HEK293 (cell line): ENCODE data around the gene HSD17B7.

Experiments
- CTCF ChIA-PET: fragments of 350-600 bp; formaldehyde crosslinking; extraction: SDS; loops from one replicate; lab custom pipeline; 2021; ENCODE audit warnings: antibody characterized with exemption; lab: Yijun Ruan, JAX
- POLR2A ChIA-PET: fragments of 300-600 bp; formaldehyde crosslinking; extraction: SDS; loops from one replicate; lab custom pipeline; 2020; ENCODE audit warnings: antibody characterized with exemption, inconsistent platforms; lab: Yijun Ruan, JAX
- H3K27ac ChIP-seq: fragments of 200-500 bp; sonication (Bioruptor generic); 2 replicates; pipeline ENCODE4 v1.5.1; 2014; ENCODE audit warnings: low read depth, low read length, control low read depth, inconsistent platforms; ENCODE audit errors: extremely low read depth
- H3K36me3 ChIP-seq, 2 experiments: fragments of 200-500 bp in 1 of 2; sonication (Bioruptor generic) in 1 of 2; 1 replicate in 1 of 2; 2 replicates in 1 of 2; pipeline ENCODE4 v1.5.1; 2014 to 2017; ENCODE audit warnings: inconsistent platforms in 2 of 2, low read length in 2 of 2; ENCODE audit not compliant: control insufficient read depth in 2 of 2, insufficient read depth in 1 of 2
- H3K4me1 ChIP-seq: fragments of 200-500 bp; sonication (Bioruptor generic); 2 replicates; pipeline ENCODE4 v1.5.1; 2014; ENCODE audit warnings: mild to moderate bottlenecking, low read length, inconsistent platforms; ENCODE audit not compliant: control insufficient read depth, insufficient read depth
- H3K4me3 ChIP-seq: 2 replicates; pipeline ENCODE4 v1.5.1; 2011; ENCODE audit warnings: low read depth, mild to moderate bottlenecking, control low read depth, low read length, moderate library complexity
- H3K9me3 ChIP-seq: fragments of 200-500 bp; sonication (Bioruptor generic); 2 replicates; pipeline ENCODE4 v1.5.1; 2014; ENCODE audit warnings: low read depth, low read length, inconsistent platforms; ENCODE audit not compliant: control insufficient read depth, insufficient read depth
- MZF1 ChIP-seq: fragments of 450-650 bp; formaldehyde crosslinking; IDR thresholded peaks from 2 replicates; pipeline ENCODE4 v1.5.1; 2017; ENCODE audit warnings: missing biosample characterization, missing genetic modification characterization, borderline replicate concordance
- TRIM28 ChIP-seq: IDR thresholded peaks from 2 replicates; pipeline ENCODE4 v1.6.1; 2011; ENCODE audit warnings: low read length, control low read depth, borderline replicate concordance
- ZNF121 ChIP-seq: fragments of 450-650 bp; formaldehyde crosslinking; IDR thresholded peaks from 2 replicates; pipeline ENCODE4 v1.5.1; 2016; ENCODE audit warnings: missing biosample characterization, missing genetic modification characterization
- ZNF140 ChIP-seq: fragments of 450-650 bp; formaldehyde crosslinking; IDR thresholded peaks from 2 replicates; pipeline ENCODE4 v1.5.1; 2016; ENCODE audit warnings: missing biosample characterization, missing genetic modification characterization
- ZNF202 ChIP-seq: fragments of 450-650 bp; formaldehyde crosslinking; IDR thresholded peaks from 2 replicates; pipeline ENCODE4 v1.5.1; 2016; ENCODE audit warnings: missing biosample characterization, missing genetic modification characterization, borderline replicate concordance
- ZNF211 ChIP-seq: fragments of 450-650 bp; formaldehyde crosslinking; IDR thresholded peaks from 2 replicates; pipeline ENCODE4 v1.5.1; 2016; ENCODE audit warnings: low read depth, missing biosample characterization, missing genetic modification characterization
- ZNF266 ChIP-seq: fragments of 450-650 bp; formaldehyde crosslinking; IDR thresholded peaks from 2 replicates; pipeline ENCODE4 v1.5.1; 2016; ENCODE audit warnings: missing biosample characterization, missing genetic modification characterization, low read depth
- ZNF394 ChIP-seq: fragments of 450-650 bp; formaldehyde crosslinking; IDR thresholded peaks from 2 replicates; pipeline ENCODE4 v1.5.1; 2016; ENCODE audit warnings: missing biosample characterization, missing genetic modification characterization, mild to moderate bottlenecking, moderate library complexity, borderline replicate concordance
- ZNF623 ChIP-seq: fragments of 450-650 bp; formaldehyde crosslinking; IDR thresholded peaks from 2 replicates; pipeline ENCODE4 v1.5.1; 2016; ENCODE audit warnings: missing biosample characterization, missing genetic modification characterization
- ZNF654 ChIP-seq: fragments of 450-650 bp; formaldehyde crosslinking; IDR thresholded peaks from 2 replicates; pipeline ENCODE4 v1.5.1; 2016; ENCODE audit warnings: low read depth, missing biosample characterization, missing genetic modification characterization
- ZNF660 ChIP-seq: fragments of 450-650 bp; IDR thresholded peaks from 2 replicates; pipeline ENCODE4 v1.5.1; 2018; ENCODE audit warnings: missing biosample characterization, mild to moderate bottlenecking, missing genetic modification characterization
- TF ChIP-seq, protein P1 (sequence below): fragments of 450-650 bp; formaldehyde crosslinking; IDR thresholded peaks from 2 replicates; pipeline ENCODE4 v1.5.1; 2017; ENCODE audit warnings: missing biosample characterization, missing genetic modification characterization
- TF ChIP-seq, protein P2 (sequence below): fragments of 450-650 bp; formaldehyde crosslinking; IDR thresholded peaks from 2 replicates; pipeline ENCODE4 v1.5.1; 2016; ENCODE audit warnings: missing biosample characterization, missing genetic modification characterization
- TF ChIP-seq, protein P3 (sequence below): fragments of 450-650 bp; IDR thresholded peaks from 2 replicates; pipeline ENCODE4 v1.5.1; 2018; ENCODE audit warnings: missing biosample characterization, missing genetic modification characterization
- TF ChIP-seq, protein P4 (sequence below): fragments of 450-650 bp; formaldehyde crosslinking; IDR thresholded peaks from 2 replicates; pipeline ENCODE4 v1.5.1; 2016; ENCODE audit warnings: missing biosample characterization, missing genetic modification characterization

Gene HSD17B7

DNA sequence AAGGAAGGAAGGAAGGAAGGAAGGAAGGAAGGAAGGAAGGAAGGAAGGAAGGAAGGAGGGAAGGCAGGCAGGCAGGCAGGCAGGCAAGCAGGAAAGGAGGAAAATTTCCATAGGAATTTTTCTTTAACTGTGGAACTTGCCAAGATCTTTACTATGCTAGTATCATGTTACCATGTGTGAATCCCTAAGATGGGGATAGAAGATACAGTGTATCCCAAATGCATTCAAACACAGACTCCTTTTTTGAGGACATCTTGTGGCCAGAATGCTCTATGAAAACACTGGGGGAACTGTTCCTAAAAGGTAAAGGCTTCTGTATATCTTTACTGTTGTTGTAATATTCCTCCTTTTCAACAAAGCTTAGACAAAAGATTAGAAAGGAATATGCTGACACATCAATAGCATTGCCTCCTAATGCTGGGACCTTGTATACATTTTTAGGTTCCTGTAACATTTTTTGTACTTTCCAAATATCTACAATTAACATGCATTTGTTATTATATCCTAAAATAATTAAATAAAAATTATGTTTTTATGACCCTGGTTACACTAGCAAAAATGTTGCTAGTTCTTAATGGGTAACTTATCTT, 49.8 kb downstream of the HSD17B7 start:
- H3K9me3 ChIP-seq: no peaks in the 10 kb centered on the region
- TF ChIP-seq ZNF211 (no peak), MZF1 (tag by site-specific recombination) (peak; percentile 56; the same call in 1 of the 2 replicates)
- TF ChIP-seq, protein P1, sequence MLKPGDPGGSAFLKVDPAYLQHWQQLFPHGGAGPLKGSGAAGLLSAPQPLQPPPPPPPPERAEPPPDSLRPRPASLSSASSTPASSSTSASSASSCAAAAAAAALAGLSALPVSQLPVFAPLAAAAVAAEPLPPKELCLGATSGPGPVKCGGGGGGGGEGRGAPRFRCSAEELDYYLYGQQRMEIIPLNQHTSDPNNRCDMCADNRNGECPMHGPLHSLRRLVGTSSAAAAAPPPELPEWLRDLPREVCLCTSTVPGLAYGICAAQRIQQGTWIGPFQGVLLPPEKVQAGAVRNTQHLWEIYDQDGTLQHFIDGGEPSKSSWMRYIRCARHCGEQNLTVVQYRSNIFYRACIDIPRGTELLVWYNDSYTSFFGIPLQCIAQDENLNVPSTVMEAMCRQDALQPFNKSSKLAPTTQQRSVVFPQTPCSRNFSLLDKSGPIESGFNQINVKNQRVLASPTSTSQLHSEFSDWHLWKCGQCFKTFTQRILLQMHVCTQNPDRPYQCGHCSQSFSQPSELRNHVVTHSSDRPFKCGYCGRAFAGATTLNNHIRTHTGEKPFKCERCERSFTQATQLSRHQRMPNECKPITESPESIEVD (tag by site-specific recombination): no peak
- no peak overlapping the region for H3K27ac ChIP-seq
- CTCF ChIA-PET: interaction anchor here (1.4 kb wide), 1 partner anchor 228 kb away, joined by 3 read pairs; no protein-coding TSS in a partner anchor
- H3K4me3 ChIP-seq: no peak overlapping the region
- no peaks in the 10 kb centered on the region for H3K4me1 ChIP-seq
- no peaks in the 10 kb centered on the region for H3K36me3 ChIP-seq
- POLR2A ChIA-PET: no interaction called here

DNA sequence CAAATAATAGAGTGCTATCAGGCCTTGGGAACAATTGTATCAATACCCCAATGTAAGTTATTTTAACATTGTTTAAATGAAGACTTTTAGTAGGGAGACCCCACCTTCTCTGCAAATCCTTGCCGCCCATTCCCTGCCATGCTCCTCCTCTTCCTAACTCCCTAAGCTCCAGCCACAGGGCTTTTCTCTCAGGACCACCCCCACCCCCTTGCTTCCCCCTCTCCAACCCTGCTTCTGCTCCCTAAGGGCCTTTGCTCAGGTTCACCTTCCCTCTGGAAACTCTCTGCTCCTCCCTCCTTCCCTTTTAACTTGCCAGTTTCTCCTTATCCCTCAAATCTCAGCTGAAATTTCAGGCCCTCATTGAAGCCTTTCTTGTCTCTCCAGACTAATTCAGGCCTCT, 53.7 kb downstream of the HSD17B7 start:
- Histone ChIP-seq H3K4me3 (no peak overlapping the region), H3K9me3 (no peaks in the 10 kb centered on the region), H3K36me3 (no peaks in the 10 kb centered on the region)
- ChIA-PET POLR2A (interaction anchor here (1.2 kb wide), 1 partner anchor 61 kb away, joined by 3 read pairs; no protein-coding TSS in a partner anchor), CTCF (interaction anchor here (1.0 to 2.3 kb wide), 3 partner anchors 10 to 472 kb away, joined by 3 to 8 read pairs (median 4); no protein-coding TSS in a partner anchor)
- no peak for TF ChIP-seq ZNF623
- TF ChIP-seq ZNF121: no peak
- TF ChIP-seq, all 188 proteins: peak for 0
- no peak overlapping the region for H3K27ac ChIP-seq
- peaks cover 6% of the 10 kb centered on the region for H3K4me1 ChIP-seq

DNA sequence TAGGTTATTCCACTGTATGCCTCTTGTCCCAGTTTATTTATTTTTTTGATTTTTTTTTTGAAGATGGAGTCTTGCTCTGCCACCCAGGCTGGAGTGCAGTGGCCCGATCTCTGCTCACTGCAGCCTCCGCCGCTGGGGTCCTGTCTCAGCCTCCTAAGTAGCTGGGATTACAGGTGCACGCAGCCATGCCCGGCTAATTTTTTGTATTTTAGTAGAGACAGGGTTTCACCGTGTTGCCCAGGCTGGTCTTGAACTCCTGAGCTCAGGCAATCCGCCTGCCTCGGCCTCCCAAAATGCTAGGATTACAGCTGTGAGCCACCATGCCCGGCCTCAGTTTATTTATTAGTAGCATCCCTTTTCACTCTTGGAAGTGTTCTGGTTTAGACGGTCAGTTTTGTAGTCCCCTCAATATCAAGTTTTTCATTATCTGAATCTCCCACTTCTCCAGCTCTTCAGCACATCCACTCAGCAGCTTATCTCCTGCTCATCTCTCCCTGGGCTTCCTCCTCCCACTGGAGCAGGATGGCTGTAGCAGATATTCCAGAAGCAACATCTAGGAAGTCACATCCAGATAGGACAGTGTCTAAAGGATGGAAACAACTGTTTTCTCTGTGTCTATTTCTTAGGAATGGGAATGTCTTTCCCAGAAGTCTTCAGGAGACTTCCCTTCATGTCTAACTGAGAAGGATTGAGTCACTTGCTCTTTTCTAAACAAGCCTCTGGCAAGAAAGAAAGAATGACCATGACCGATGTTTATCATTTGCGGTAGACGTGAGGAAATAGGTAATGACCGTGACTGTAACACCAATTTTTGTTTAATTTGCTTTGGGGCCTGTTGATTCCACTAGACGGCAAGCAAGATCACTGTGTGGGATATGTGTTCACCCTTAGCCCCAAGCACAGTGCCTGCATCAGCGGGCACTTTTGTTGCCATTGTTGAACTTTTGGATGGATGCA, 56.0 kb downstream of the HSD17B7 start:
- peaks cover 6% of the 10 kb centered on the region for H3K4me1 ChIP-seq
- no peaks in the 10 kb centered on the region for H3K9me3 ChIP-seq
- peak; percentile 51; the same call in 1 of the 2 replicates for TF ChIP-seq TRIM28
- no peak for TF ChIP-seq ZNF202
- H3K36me3 ChIP-seq: no peaks in the 10 kb centered on the region
- ChIA-PET POLR2A (no interaction called here), CTCF (interaction anchor here (0.6 to 4.5 kb wide), 9 partner anchors 7 to 700 kb away, joined by 4 to 39 read pairs (median 5); partner anchors contain the start of gene RGS4)
- no peak overlapping the region for H3K27ac ChIP-seq
- H3K4me3 ChIP-seq: no peak overlapping the region

DNA sequence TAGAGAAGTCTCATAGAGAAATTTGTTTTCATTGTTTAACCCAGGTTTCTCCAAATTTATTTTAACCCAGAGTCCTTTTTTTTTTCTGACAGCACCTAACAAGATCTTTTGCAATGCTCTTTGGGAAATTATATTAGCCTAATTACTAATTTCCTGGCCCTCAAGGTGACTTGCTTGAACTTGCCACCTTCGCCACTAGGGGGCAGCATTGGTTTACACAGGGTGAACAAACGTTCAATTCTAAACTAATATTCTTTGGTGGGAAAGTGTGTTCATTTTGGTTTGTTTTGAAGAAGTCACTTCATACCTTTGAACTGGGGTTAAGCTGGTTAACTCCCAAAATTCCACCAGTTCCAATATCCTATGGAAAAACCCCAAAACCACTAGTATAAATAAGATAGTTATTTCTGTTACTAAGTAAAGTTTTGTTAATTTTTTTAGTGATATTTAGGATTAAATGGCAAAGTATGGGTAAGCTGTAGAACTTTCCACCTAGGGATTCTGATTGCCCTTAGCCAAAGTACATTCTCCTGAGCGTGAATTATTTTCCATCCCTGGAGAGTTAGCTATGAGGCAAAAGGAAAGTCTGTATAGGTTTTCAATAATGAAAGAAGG, 57.4 kb downstream of the HSD17B7 start:
- H3K4me1 ChIP-seq: peaks cover 6% of the 10 kb centered on the region
- no peak overlapping the region for H3K27ac ChIP-seq
- ChIA-PET POLR2A (no interaction called here), CTCF (interaction anchor here (0.5 to 4.5 kb wide), 40 partner anchors 10 to 1755 kb away, joined by 3 to 39 read pairs (median 4); partner anchors contain the start of genes CCDC190, PBX1 and RGS4)
- no peaks in the 10 kb centered on the region for H3K9me3 ChIP-seq
- H3K36me3 ChIP-seq: no peaks in the 10 kb centered on the region
- no peak for TF ChIP-seq ZNF140 (tag by site-specific recombination)
- TF ChIP-seq ZNF654 (tag by site-specific recombination): peak; percentile 69
- TF ChIP-seq, protein P2, sequence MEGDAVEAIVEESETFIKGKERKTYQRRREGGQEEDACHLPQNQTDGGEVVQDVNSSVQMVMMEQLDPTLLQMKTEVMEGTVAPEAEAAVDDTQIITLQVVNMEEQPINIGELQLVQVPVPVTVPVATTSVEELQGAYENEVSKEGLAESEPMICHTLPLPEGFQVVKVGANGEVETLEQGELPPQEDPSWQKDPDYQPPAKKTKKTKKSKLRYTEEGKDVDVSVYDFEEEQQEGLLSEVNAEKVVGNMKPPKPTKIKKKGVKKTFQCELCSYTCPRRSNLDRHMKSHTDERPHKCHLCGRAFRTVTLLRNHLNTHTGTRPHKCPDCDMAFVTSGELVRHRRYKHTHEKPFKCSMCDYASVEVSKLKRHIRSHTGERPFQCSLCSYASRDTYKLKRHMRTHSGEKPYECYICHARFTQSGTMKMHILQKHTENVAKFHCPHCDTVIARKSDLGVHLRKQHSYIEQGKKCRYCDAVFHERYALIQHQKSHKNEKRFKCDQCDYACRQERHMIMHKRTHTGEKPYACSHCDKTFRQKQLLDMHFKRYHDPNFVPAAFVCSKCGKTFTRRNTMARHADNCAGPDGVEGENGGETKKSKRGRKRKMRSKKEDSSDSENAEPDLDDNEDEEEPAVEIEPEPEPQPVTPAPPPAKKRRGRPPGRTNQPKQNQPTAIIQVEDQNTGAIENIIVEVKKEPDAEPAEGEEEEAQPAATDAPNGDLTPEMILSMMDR (tag by site-specific recombination): peak; percentile 60
- no peak for TF ChIP-seq ZNF394 (tag by site-specific recombination)
- TF ChIP-seq, protein P3, sequence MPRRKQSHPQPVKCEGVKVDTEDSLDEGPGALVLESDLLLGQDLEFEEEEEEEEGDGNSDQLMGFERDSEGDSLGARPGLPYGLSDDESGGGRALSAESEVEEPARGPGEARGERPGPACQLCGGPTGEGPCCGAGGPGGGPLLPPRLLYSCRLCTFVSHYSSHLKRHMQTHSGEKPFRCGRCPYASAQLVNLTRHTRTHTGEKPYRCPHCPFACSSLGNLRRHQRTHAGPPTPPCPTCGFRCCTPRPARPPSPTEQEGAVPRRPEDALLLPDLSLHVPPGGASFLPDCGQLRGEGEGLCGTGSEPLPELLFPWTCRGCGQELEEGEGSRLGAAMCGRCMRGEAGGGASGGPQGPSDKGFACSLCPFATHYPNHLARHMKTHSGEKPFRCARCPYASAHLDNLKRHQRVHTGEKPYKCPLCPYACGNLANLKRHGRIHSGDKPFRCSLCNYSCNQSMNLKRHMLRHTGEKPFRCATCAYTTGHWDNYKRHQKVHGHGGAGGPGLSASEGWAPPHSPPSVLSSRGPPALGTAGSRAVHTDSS: no peak
- TF ChIP-seq ZNF266 (tag by site-specific recombination): no peak
- 0 out of 2 replicates have a peak, but pooled peaks have one; percentile 49 for TF ChIP-seq ZNF660
- TF ChIP-seq ZNF211: no peak
- TF ChIP-seq, protein P4, sequence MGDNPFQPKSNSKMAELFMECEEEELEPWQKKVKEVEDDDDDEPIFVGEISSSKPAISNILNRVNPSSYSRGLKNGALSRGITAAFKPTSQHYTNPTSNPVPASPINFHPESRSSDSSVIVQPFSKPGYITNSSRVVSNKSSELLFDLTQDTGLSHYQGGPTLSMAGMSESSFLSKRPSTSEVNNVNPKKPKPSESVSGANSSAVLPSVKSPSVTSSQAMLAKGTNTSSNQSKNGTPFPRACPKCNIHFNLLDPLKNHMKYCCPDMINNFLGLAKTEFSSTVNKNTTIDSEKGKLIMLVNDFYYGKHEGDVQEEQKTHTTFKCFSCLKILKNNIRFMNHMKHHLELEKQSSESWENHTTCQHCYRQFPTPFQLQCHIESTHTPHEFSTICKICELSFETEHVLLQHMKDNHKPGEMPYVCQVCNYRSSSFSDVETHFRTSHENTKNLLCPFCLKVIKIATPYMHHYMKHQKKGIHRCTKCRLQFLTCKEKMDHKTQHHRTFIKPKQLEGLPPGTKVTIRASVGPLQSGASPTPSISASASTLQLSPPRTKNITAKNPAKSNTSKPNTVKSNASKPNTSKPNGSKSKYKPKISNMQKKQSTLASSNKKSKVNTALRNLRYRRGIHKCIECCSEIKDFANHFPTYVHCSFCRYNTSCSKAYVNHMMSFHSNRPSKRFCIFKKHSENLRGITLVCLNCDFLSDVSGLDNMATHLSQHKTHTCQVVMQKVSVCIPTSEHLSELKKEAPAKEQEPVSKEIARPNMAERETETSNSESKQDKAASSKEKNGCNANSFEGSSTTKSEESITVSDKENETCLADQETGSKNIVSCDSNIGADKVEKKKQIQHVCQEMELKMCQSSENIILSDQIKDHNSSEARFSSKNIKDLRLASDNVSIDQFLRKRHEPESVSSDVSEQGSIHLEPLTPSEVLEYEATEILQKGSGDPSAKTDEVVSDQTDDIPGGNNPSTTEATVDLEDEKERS (tag by site-specific recombination): no peak
- no peak overlapping the region for H3K4me3 ChIP-seq
